Activated T-cell treated with anti-CD3 and anti-CD28 coated beads for 48 hours (primary cell): ENCODE results near the gene GH2.
A peak's percentile ranks its signal among the peaks of the same experiment; 100 is the strongest.
"Not testable (repeated sequence)": the region's sequence is repeated elsewhere in the genome, so short reads cannot be mapped to it uniquely, and the experiment has no call there.

Source experiments
- DNase-seq: peaks from one replicate; pipeline ENCODE4 v3.0.0-alpha.2; 2020; ENCODE audit warnings: low read depth

The GH2 gene

GRCh38 chr17:63874061-63874626 lies 7.6 kb downstream of the GH2 start:
- DNase-seq = not testable (repeated sequence)

GRCh38 chr17:63873577-63873976 lies 8.2 kb downstream of the GH2 start, which contains the start of gene CSH2:
CSH2 (minus strand) TSS chr17:63873677; CDS start chr17:63873614, 63 bp downstream.
- DNase-seq = not testable (repeated sequence)

DNA sequence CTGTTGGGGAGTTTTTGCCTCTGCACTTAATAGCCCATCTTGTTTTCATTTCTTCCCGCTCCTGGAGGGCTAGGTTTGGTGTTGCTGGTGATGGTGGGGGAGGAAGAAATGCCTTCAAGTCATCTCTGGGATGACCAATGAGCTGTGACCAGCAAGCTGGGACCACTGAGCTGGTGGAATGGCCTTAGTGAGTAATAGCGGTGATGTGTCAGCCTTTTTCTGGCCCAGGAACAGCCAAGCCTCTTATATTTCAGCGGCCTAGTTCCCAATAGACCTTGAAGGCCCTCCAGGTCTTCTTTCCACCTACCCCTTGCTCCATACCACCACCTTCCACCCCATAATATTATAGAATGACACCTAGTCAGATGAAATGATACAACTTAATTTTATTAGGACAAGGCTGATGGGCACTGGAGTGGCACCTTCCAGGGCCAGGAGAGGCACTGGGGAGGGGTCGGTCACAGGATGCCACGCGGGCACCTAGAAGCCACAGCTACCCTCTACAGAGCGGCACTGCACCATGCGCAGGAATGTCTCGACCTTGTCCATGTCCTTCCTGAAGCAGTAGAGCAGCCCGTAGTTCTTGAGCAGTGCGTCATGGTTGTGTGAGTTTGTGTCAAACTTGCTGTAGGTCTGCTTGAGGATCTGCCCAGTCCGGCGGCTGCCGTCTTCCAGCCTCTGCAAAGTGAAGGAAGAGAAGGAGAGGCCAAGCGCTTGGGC lies 9.9 kb downstream of the GH2 start:
- not testable (repeated sequence) for DNase-seq

- not testable (repeated sequence) for DNase-seq
Observed at GRCh38 chr17:63870292-63870665, 11.5 kb downstream of the GH2 start.

- DNase-seq = not testable (repeated sequence)
Observed at GRCh38 chr17:63869491-63870291, 12.1 kb downstream of the GH2 start.

DNA sequence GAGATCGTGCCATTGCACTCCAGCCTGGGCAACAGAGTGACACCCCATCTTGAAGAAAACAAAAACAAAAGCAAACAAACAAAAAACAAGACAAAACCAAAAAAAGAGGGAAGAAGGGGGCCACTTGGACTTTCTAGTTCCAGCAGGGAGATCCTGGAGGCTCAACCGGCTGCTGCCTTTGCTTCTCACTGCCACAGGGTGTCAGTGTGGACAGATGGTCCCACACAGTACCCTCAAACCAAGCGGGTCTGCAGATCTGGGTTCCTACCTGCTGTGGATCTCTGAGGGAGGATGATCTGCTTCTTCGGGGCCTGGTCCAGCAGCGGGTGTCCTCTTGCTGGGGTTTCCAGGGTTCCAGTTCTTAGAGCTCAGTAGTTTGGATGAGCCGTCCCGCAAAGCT lies 15.1 kb downstream of the GH2 start:
- not testable (repeated sequence) for DNase-seq

GRCh38 chr17:63859257-63859656 lies 22.5 kb downstream of the GH2 start:
- DNase-seq = no peak

DNA sequence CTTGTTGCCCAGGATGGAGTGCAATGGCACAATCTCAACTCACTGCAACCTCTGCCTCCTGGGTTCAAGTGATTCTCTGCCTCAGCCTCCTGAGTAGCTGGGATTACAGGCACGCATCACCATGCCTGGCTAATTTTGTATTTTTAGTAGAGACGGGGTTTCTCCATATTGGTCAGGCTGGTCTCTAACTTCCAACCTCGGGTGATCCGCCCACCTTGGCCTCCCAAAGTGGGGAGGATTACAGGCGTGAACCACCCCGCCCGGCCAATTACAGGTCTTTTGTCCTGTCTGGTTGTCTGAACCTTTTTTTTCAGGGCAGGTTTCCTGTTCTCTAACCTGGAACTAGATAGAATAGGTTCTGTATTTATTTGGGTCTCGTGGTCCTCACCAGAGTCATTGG lies 25.3 kb downstream of the GH2 start:
- DNase-seq = not testable (repeated sequence)

DNA sequence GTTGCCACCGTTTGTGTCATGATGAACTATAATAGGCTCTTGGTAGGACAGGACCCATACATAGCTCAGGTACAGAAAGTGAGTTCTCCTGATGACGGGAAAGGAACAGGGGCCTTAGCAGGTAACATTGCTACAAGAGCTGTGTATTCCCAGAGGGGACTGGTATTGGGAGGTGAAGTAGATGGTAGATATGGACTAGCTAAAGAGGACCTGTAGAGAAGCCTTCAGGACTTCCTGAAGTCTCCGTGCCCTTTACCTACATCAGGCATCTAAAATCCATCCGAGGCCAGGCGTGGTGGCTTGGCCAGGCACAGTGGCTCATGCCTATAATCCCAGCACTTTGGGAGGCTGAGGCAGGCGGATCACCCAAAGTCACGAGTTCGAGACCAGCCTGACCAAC lies 26.6 kb downstream of the GH2 start:
- DNase-seq = no peak

DNA sequence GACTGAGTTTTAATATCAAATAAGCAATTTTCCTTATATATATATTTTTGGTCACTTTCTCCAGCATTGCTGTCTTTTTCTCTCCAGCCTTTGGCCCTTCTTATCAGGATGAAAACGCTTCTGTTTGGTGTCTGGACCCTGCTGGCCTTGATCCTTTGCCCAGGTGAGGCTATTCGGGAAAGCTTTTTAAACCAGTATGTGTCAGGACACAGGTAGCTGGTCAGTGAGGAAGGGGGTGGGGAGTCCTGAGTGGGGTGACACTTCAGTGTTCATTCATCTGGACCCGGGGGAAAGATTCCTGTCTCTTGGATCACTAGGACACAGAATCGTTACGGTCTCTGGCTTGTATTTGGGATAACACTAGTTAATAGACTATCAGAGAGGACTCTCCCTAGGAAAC lies 27.0 kb downstream of the GH2 start:
- no peak for DNase-seq

DNA sequence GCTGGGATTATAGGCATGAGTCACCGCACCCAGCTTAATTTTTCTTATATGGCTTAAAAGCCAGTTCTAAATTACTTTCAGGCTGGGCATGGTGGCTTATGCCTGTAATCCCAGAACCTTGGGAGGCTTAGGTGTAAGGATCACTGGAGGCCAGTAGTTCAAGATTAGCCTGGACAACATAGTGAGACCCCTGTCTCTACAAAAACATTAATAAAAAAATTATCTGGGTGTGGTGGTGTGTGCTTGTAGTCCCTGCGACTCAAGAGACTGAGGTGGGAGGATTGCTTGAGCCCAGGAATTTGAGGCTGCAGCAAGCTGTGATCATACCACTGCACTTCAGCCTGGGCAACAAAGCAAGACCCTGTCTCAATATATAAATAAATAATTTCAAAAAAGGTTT lies 28.5 kb downstream of the GH2 start:
- no peak for DNase-seq

GRCh38 chr17:63850401-63850800 lies 31.3 kb downstream of the GH2 start:
- DNase-seq = no peak

DNA sequence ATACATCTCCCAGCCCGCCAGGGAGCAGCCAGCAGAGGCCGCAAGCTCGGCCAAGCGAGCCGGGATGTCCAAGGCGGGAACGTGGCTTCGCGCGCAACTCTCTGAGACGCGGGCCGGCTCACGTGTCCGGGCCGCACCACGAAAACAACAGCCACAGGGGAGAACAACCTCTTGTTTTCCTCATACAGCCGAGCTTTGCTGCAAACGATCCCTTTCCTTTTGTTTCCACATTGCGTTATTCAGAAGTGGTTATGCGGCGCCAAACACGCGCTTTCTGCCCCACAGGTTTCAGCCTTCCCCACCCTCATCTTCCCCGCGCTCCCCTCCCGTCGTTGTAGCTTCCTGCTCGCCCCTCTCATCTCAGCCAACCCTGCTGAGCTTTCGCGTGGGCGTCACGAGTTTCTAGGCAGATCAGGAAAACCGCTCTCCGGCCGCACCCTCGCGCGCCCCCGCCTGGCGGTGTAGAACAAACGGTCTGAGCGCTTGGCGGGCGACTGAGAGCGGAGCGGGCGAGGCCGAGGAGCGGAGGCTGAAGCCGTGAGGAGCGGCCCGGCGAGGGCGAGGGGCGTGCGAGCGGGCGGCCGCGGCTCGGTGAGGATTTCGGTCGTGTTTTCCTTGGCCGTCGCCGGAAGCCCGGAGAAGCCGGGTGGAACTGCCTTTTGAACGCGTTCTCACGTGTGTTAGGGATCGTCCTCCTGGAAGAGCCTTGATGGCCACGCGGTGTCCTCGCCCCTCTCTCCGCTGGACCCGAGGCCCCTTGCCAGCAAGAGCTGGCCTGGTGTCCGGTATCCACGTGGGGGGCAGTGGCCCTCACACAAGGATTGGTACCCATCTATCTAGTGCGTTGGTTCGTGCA lies 32.7 kb downstream of the GH2 start:
- DNase-seq = peak; percentile 95

- DNase-seq = no peak
Observed at GRCh38 chr17:63847525-63848249, 34.1 kb downstream of the GH2 start.

DNA sequence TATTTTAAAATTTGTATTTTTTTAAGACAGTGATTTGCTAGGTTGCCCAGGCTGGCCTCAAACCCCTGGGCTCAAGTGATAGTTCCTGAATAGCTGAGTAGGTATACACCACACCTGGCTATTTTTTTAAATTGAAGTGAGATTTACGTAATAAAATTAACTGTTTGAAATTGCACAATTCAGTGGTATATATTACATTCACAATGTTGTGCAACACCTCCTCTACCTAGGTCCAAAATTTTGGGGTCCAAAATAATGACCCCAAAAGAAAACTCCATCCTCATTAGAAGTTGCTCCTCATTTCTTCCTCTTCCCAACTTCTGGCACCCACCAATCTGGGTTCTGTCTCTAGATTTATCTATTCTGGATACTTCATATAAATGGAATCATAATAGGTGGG lies 36.2 kb downstream of the GH2 start:
- no peak for DNase-seq

DNA sequence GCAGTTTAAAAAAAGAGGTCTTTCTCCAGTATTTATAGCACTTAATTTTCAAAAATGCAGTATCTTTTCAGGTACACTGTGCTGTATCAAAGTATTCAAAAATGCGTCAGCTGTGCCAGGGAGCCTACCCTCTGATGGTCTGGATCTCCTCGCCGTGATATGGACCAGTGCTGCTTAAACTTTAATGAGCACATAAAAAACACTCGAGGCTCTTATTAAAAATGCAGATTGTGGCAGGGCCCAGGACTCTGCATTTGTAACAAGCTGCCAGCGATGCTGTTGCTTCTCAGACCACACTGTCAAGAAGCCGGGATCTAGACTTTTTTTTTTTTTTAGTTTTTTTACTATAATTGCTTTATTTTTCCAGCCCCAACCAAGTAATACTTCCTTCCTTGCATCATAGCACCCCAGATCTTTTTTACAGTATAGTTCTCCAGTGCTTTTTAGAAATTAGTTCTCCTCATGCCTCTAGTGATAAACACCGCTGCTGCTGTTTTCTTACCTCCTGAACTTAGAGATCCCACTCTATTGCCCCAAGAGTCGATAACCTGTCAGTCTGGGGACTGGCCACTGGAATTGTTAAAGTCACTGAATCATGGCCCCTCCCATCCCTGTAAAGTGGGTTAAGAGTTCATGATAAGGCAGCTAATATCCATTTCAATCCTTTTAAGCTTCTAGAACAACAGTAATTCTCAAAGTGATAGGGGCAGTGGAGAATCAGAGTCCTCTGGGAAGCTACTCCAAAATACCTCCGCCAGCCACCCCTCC lies 37.6 kb downstream of the GH2 start:
- DNase-seq = no peak

DNA sequence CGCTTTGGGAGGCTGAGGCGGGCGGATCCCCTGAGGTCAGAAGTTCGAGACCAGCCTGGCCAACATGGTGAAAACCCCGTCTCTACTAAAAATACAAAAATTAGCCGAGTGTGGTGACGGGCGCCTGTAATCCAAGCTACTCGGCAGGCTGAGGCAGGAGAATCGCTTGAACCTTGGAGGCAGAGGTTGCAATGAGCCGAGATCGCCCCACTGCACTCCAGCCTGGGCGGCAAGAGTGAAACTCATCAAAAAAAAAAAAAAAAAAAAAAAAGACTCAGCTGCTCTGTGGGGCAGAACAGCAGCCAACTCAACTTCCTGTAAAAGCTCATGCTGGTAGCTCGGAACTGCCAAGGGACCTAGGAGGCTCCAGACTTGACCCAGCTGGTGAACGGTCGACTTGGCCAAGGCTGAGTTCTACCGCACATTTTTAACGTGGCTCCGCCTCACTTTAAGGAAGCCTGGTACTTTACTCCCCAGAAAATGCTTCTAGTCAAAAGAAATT lies 38.3 kb downstream of the GH2 start:
- not testable (repeated sequence) for DNase-seq

- peak; percentile 98 for DNase-seq
Observed at GRCh38 chr17:63842540-63843386, 39.0 kb downstream of the GH2 start, which contains the start of gene SMARCD2. SMARCD2 (minus strand) TSS chr17:63842685; CDS start chr17:63842674, 11 bp downstream.

- DNase-seq = no peak
Observed at GRCh38 chr17:63842173-63842539, 39.6 kb downstream of the GH2 start.
